Type B pancreatic cell (in vitro differentiated cells): ENCODE results near the gene MACROD1. TPM values are rescaled to one million over a fixed set of nuclear protein-coding genes. Genes with fewer than 3 reads are reported as not detected.

Source experiments
- DNase-seq: peaks from one replicate; pipeline ENCODE4 v3.0.0; 2021; ENCODE audit warnings: mixed read lengths; ENCODE audit not compliant: unreplicated experiment; ENCODE audit errors: extremely low spot score
- H3K27ac Mint-ChIP-seq: 2 replicates; pipeline ENCODE4 v1.8.0; 2021; ENCODE audit warnings: mild to moderate bottlenecking, mixed read lengths
- H3K27me3 Mint-ChIP-seq: 2 replicates; pipeline ENCODE4 v1.8.0; 2021; ENCODE audit warnings: mixed read lengths
- H3K36me3 Mint-ChIP-seq: 2 replicates; pipeline ENCODE4 v1.8.0; 2021; ENCODE audit warnings: mixed read lengths
- H3K4me1 Mint-ChIP-seq: one replicate; pipeline ENCODE4 v1.8.0; 2021; ENCODE audit warnings: mixed read lengths; ENCODE audit not compliant: unreplicated experiment
- H3K4me3 Mint-ChIP-seq: 2 replicates; pipeline ENCODE4 v1.8.0; 2021; ENCODE audit warnings: mild to moderate bottlenecking, mixed read lengths
- H3K9me3 Mint-ChIP-seq: 2 replicates; pipeline ENCODE4 v1.8.0; 2021; ENCODE audit warnings: mixed read lengths
- total RNA-seq: library from RNA; stranded (reverse); gene quantifications from 2 replicates; pipeline ENCODE4 v1.2.1, GENCODE V29; 2021; ENCODE audit warnings: low replicate concordance
- TF ChIP-seq, protein P1 (sequence below): fragments of 200-600 bp; sonication (generic); conservative IDR thresholded peaks from 2 replicates; pipeline ENCODE4 v1.5.0; 2021; ENCODE audit warnings: antibody characterized with exemption, mild to moderate bottlenecking

Gene MACROD1
- total RNA-seq, 1 donor from 2014 or later = 21.1 TPM

DNA sequence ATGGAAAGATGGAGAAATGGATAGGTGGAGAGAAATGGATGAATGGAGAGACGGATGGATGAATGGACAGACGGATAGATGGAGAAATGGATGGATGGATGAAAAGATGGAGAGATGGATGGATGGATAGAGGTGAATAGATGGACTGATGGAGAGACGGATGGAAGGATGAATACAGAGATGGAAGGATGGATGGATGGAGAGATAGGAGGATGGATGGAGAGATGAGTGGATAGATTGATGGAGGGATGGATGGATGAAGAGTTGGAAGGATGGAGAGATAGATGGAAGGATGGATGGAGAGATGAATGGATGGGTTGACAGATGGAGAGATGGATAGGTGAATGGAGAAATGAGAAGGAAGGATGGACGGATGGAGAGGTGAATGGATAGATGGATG lies 66.5 kb downstream of the MACROD1 start:
- no peak overlapping the region for H3K27ac Mint-ChIP-seq
- peaks cover 53% of the 10 kb centered on the region for H3K4me1 Mint-ChIP-seq
- TF ChIP-seq, protein P1, sequence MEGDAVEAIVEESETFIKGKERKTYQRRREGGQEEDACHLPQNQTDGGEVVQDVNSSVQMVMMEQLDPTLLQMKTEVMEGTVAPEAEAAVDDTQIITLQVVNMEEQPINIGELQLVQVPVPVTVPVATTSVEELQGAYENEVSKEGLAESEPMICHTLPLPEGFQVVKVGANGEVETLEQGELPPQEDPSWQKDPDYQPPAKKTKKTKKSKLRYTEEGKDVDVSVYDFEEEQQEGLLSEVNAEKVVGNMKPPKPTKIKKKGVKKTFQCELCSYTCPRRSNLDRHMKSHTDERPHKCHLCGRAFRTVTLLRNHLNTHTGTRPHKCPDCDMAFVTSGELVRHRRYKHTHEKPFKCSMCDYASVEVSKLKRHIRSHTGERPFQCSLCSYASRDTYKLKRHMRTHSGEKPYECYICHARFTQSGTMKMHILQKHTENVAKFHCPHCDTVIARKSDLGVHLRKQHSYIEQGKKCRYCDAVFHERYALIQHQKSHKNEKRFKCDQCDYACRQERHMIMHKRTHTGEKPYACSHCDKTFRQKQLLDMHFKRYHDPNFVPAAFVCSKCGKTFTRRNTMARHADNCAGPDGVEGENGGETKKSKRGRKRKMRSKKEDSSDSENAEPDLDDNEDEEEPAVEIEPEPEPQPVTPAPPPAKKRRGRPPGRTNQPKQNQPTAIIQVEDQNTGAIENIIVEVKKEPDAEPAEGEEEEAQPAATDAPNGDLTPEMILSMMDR = no peak
- no peaks in the 10 kb centered on the region for H3K36me3 Mint-ChIP-seq
- no peak overlapping the region for H3K4me3 Mint-ChIP-seq
- H3K27me3 Mint-ChIP-seq = peaks cover 13% of the 10 kb centered on the region
- DNase-seq = no peak
- H3K9me3 Mint-ChIP-seq = no peaks in the 10 kb centered on the region

DNA sequence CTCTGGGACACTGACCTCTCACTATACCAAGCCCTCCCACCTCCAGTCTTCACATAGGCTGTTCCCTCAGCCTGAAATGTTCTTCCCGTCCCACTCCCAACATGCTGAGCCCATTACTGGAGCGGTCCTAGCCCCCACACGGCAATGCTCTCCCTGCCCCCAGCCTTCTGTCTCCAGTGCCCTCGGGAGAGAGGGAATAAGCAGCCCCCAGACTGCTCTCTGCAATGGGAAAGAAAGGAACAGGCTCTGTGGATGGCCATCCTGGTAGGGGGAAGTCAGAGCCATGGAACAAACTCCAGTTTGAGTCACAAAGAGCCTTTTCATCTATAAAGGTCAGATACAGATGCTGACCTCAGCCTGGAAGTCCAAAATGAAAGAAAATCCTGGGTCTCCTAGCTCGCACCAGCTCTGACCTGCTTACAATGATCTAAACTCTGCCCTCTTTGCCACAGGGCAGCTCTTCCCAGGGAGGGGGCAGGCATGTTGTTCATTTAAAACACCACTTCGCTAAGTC lies 67.5 kb downstream of the MACROD1 start:
- peak overlapping the region; percentile 22 for H3K4me3 Mint-ChIP-seq
- no peak for DNase-seq
- no peaks in the 10 kb centered on the region for H3K9me3 Mint-ChIP-seq
- H3K27ac Mint-ChIP-seq = peak overlapping the region; percentile 16
- peaks cover 57% of the 10 kb centered on the region for H3K4me1 Mint-ChIP-seq
- no peaks in the 10 kb centered on the region for H3K36me3 Mint-ChIP-seq
- peaks cover 16% of the 10 kb centered on the region for H3K27me3 Mint-ChIP-seq
- TF ChIP-seq, protein P1 = no peak

DNA sequence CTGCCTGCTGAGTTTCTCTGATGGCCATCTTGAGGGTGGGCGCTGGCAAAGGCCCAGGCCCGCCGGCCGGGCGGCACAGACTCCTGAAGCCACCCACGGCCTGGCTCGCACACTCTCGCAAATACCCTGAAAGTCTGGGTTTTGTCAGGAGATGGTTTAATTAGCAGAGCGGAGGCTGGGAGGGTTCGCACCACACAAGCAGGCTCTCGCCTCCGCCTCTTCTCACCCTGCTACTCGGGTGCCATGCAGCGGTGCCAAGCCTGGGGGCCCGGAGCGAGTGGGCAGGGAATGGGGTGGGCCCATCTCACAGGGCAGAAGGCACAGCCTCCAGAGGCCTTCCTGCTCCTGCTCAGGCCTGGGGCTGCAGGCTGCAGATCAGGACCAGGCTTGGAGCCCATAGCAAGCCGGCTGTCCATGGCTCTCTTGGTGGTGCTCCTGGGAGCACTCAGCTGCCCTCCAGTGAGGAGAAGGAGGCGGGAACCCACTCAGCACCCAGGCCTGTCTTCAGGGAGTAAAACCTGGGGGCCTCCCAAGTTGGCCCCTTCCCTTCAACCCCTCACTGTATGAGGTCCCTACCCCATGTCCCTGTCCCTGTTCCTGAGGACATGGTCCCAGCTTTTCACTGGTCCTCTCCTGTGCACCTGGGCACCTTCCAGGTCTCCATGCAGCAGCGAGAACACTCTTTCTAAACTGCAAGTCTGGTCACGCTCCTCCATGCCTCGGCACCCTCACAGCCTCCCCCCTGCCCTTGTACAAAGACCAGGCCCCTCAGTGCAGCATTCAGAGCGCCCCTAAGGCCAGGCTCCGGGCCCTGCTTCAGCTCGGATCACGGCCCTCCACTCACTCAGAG lies 68.2 kb downstream of the MACROD1 start:
- TF ChIP-seq, protein P1 = no peak
- Mint-ChIP-seq H3K9me3 (no peaks in the 10 kb centered on the region), H3K27ac (peak overlapping the region; percentile 16), H3K27me3 (peaks cover 16% of the 10 kb centered on the region), H3K4me1 (peaks cover 53% of the 10 kb centered on the region), H3K4me3 (peak overlapping the region; percentile 22), H3K36me3 (no peaks in the 10 kb centered on the region)
- no peak for DNase-seq

DNA sequence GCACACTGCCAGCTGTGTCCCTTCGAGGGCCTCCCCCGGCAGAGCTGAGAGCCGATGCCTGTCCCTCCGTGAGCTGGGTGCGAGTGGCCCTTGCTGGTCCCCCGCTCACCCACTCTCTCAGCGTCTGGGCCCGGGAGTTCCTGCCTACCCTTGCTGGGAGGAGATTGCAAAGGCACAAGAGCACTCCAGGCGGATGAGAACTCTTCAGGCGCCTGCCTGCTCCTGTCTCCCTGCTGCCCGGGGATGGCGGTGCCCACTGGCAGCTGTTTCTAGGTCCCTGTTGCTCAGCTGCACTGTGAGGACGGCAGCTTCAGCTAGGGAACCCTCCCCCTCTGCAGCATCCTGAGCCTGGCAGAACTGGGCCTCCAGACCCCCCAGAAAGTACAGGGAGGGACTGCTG lies 69.1 kb downstream of the MACROD1 start:
- Mint-ChIP-seq H3K4me3 (no peak overlapping the region), H3K27ac (no peak overlapping the region), H3K36me3 (no peaks in the 10 kb centered on the region), H3K4me1 (peaks cover 49% of the 10 kb centered on the region), H3K9me3 (no peaks in the 10 kb centered on the region), H3K27me3 (peaks cover 16% of the 10 kb centered on the region)
- TF ChIP-seq, protein P1 = no peak
- no peak for DNase-seq

DNA sequence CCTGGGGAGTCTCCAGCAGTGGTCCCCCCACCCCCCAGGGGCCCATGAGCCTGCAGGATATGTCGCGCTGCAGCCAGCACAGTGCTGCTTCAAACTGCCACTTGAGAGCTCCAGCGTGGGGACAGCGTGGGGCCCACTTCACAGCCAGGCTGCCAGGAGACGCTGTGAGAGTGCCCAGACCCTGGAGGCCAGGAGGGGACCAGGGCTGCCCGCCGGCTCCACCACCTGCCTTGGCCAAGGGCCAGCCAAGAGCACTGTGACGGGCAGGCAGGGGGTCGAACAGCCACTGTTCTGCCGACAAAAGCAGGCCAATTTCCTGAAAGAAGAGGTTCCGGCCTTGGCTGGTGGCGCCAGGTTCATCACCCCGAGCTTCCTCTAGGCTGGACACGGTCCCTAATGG lies 70.0 kb downstream of the MACROD1 start:
- Mint-ChIP-seq H3K4me1 (peaks cover 41% of the 10 kb centered on the region), H3K4me3 (no peak overlapping the region), H3K27me3 (peaks cover 16% of the 10 kb centered on the region), H3K27ac (no peak overlapping the region), H3K9me3 (no peaks in the 10 kb centered on the region), H3K36me3 (no peaks in the 10 kb centered on the region)
- DNase-seq = no peak
- TF ChIP-seq, protein P1 = no peak
